Calu3 (cell line): ENCODE results near the gene SCN9A. TPM values are rescaled to one million over a fixed set of nuclear protein-coding genes. Genes with fewer than 3 reads are reported as not detected.

Experiments
- BruUV-seq: library from RNA; stranded (reverse); fragments of 400-500 nt; replicated peaks from 2 replicates; lab custom pipeline; 2021; lab: Mats Ljungman, UMichigan
- CTCF ChIA-PET: fragments of 300-600 bp; sonication (Branson Sonifier 250); formaldehyde crosslinking; loops from one replicate; lab custom pipeline; 2022; ENCODE audit warnings: antibody characterized with exemption; lab: Charles Lee
- DNase-seq: peaks from one replicate; pipeline ENCODE4 v3.0.0; 2022
- H3K27ac Mint-ChIP-seq: one replicate; pipeline ENCODE4 v1.8.0; 2022; ENCODE audit warnings: mixed read lengths; ENCODE audit not compliant: unreplicated experiment
- H3K27me3 Mint-ChIP-seq: one replicate; pipeline ENCODE4 v1.8.0; 2022; ENCODE audit warnings: mixed read lengths; ENCODE audit not compliant: unreplicated experiment
- H3K36me3 Mint-ChIP-seq: one replicate; pipeline ENCODE4 v1.8.0; 2022; ENCODE audit warnings: mild to moderate bottlenecking, moderate library complexity, mixed read lengths; ENCODE audit not compliant: insufficient read depth, unreplicated experiment
- H3K4me1 Mint-ChIP-seq: one replicate; pipeline ENCODE4 v1.8.0; 2022; ENCODE audit warnings: mild to moderate bottlenecking, low read depth, mixed read lengths; ENCODE audit not compliant: unreplicated experiment
- H3K4me3 Mint-ChIP-seq: one replicate; pipeline ENCODE4 v1.8.0; 2022; ENCODE audit warnings: mild to moderate bottlenecking, low read depth, moderate library complexity, mixed read lengths; ENCODE audit not compliant: unreplicated experiment
- H3K9me3 Mint-ChIP-seq: one replicate; pipeline ENCODE4 v1.8.0; 2022; ENCODE audit warnings: low read depth, mixed read lengths; ENCODE audit not compliant: unreplicated experiment
- CTCF ChIP-seq: fragments of 200-600 bp; IDR thresholded peaks from one replicate; pipeline ENCODE4 v1.8.0; 2022; ENCODE audit warnings: antibody characterized with exemption; ENCODE audit not compliant: unreplicated experiment
- intact Hi-C: fragments of 100-400 bp; cut with micrococcal nuclease; formaldehyde crosslinking; loops from one replicate; pipeline ENCODE4 v1.10.0; 2022; ENCODE audit not compliant: unreplicated experiment
- total RNA-seq: library from RNA; stranded (reverse); gene quantifications from 2 replicates; pipeline ENCODE4 v1.2.3, GENCODE V29; 2022

The SCN9A gene
- total RNA-seq, 1 experiment from 2014 or later, result 8.5 TPM

DNA sequence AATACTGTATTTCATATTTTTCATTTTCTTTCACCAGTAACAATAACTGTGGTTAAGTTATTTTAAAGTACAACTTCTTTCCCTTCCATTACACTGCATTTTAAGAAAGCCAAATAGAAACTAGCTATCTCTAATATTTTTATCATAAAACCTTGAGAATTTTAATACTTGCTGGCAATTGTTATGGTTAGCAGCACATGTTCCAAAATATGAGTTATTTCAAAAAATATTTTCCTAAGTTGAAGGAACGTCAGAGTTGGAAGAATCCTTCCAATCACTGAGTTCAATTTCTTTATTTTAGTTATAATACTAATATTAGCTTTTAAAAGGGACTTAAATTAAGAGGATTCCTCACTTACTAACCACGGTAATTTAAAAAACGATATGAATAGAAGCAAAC lies 68.4 kb downstream of the SCN9A start:
- CTCF ChIA-PET, result no interaction called here
- no peaks in the 10 kb centered on the region for H3K9me3 Mint-ChIP-seq
- no TSS peak for BruUV-seq
- H3K27me3 Mint-ChIP-seq, result no peaks in the 10 kb centered on the region
- no peak for TF ChIP-seq CTCF
- no peak for DNase-seq
- H3K27ac Mint-ChIP-seq, result no peak overlapping the region
- intact Hi-C loops, result no loop called here
- no peaks in the 10 kb centered on the region for H3K4me1 Mint-ChIP-seq
- H3K4me3 Mint-ChIP-seq, result no peak overlapping the region
- H3K36me3 Mint-ChIP-seq, result no peaks in the 10 kb centered on the region

- no peak overlapping the region for H3K4me3 Mint-ChIP-seq
- no peaks in the 10 kb centered on the region for H3K36me3 Mint-ChIP-seq
- intact Hi-C loops, result no loop called here
- no peaks in the 10 kb centered on the region for H3K4me1 Mint-ChIP-seq
- no peak overlapping the region for H3K27ac Mint-ChIP-seq
- H3K9me3 Mint-ChIP-seq, result no peaks in the 10 kb centered on the region
- H3K27me3 Mint-ChIP-seq, result no peaks in the 10 kb centered on the region
- no TSS peak for BruUV-seq
- CTCF ChIA-PET, result no interaction called here
- no peak for DNase-seq
- no peak for TF ChIP-seq CTCF
These were observed 71.1 kb downstream of the SCN9A start for GRCh38 chr2:166304656-166305055.

DNA sequence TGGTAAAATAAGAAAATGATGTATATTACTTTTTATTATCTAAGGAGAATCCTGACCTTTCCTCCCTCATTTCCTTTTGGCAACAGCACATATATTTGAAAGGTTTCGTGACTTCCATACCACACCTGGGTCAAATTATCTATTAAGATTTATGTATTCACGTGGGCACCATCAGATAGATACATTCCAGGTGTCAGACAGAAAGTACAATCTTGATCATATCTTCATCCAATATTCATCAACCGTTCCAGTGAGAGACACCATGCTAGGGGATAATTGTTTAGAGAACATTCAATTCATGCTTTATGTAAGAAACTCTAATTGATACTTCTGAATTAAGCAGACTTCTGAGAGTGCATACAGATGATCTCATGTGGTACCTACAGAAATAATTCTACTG lies 73.7 kb downstream of the SCN9A start:
- Mint-ChIP-seq H3K27ac (no peak overlapping the region), H3K27me3 (no peaks in the 10 kb centered on the region), H3K4me3 (no peak overlapping the region), H3K9me3 (no peaks in the 10 kb centered on the region), H3K4me1 (no peaks in the 10 kb centered on the region), H3K36me3 (no peaks in the 10 kb centered on the region)
- CTCF ChIA-PET, result no interaction called here
- BruUV-seq, result no TSS peak
- no peak for TF ChIP-seq CTCF
- intact Hi-C loops, result no loop called here
- DNase-seq, result no peak

DNA sequence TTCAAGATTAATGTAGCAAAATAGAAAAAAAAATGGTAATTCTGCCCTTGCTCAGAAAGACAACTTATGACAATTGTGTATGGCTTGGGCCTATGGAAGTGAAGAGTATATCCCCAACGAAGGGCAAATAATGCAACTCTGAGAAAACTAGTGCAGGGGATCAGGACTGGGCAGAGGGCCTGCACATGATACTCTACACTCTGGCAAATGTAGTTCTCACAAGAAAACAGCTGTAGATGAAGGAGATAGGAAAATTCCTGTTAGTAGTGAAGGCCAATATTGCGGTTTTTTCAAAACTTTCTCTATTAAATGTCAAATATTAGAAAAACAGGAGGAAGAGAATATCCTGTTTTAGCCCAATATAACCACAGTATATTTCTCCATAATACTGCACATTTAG lies 77.8 kb downstream of the SCN9A start:
- Mint-ChIP-seq H3K27me3 (no peaks in the 10 kb centered on the region), H3K4me1 (no peaks in the 10 kb centered on the region), H3K27ac (no peak overlapping the region), H3K4me3 (no peak overlapping the region), H3K9me3 (no peaks in the 10 kb centered on the region), H3K36me3 (no peaks in the 10 kb centered on the region)
- DNase-seq, result no peak
- TF ChIP-seq CTCF, result no peak
- CTCF ChIA-PET, result no interaction called here
- intact Hi-C loops, result no loop called here
- BruUV-seq, result no TSS peak
